IMR-90 (cell line): Measurements from ENCODE around the gene SP3. TPM values are rescaled to one million over a fixed set of nuclear protein-coding genes. Genes with fewer than 3 reads are reported as not detected.
A peak's percentile ranks its signal among the peaks of the same experiment; 100 is the strongest.

Experiments used
- ATAC-seq: fragments of 200-7000 bp; cut with Tn5 transposase; 2 replicates; pipeline ENCODE4 v1.9.1; 2020; ENCODE audit warnings: low read depth, mild to moderate bottlenecking, moderate library complexity
- BruUV-seq: library from RNA; stranded (reverse); fragments of 400-500 nt; replicated peaks from 2 replicates; lab custom pipeline; 2021; lab: Mats Ljungman, UMichigan
- CTCF ChIA-PET: fragments of 300-600 bp; formaldehyde crosslinking; extraction: SDS; loops from one replicate; lab custom pipeline; 2021; ENCODE audit warnings: antibody characterized with exemption; lab: Yijun Ruan, JAX
- POLR2A ChIA-PET: fragments of 300-600 bp; sonication (Branson Sonifier 250); formaldehyde crosslinking; loops from one replicate; lab custom pipeline; 2022; ENCODE audit warnings: antibody characterized with exemption; ENCODE audit not compliant: unreplicated experiment; lab: Charles Lee
- DNase-seq: peaks from one replicate; pipeline ENCODE4 v3.0.0; 2013
- H2AFZ ChIP-seq: replicated peaks from 2 replicates; pipeline ENCODE3; 2013; ENCODE audit warnings: low read length, mild to moderate bottlenecking; ENCODE audit not compliant: poor library complexity
- H2AK5ac ChIP-seq: 2 replicates; pipeline ENCODE4 v1.6.1; 2013; ENCODE audit warnings: low read depth, low read length, inconsistent platforms
- H2AK9ac ChIP-seq: replicated peaks from 2 replicates; pipeline ENCODE3; 2013; ENCODE audit warnings: mild to moderate bottlenecking, low read depth, low read length, moderate library complexity; ENCODE audit not compliant: poor library complexity
- H2BK120ac ChIP-seq: 2 replicates; pipeline ENCODE4 v1.6.1; 2013; ENCODE audit warnings: low read depth, low read length, inconsistent platforms
- H2BK15ac ChIP-seq: 3 replicates; pipeline ENCODE4 v1.6.1; 2013; ENCODE audit warnings: low read depth, low read length, inconsistent platforms
- H2BK20ac ChIP-seq: 2 replicates; pipeline ENCODE4 v1.6.1; 2013; ENCODE audit warnings: low read depth, mild to moderate bottlenecking, inconsistent platforms, low read length, moderate library complexity
- H2BK5ac ChIP-seq: 2 replicates; pipeline ENCODE4 v1.6.1; 2013; ENCODE audit warnings: mild to moderate bottlenecking, low read depth, low read length, inconsistent platforms; ENCODE audit not compliant: poor library complexity, severe bottlenecking
- H3K14ac ChIP-seq: replicated peaks from 2 replicates; pipeline ENCODE4 v1.6.1; 2013; ENCODE audit warnings: low read depth, low read length, inconsistent platforms
- H3K18ac ChIP-seq: 2 replicates; pipeline ENCODE4 v1.6.1; 2013; ENCODE audit warnings: low read depth, low read length, control low read depth
- H3K23ac ChIP-seq: 2 replicates; pipeline ENCODE4 v1.6.1; 2013; ENCODE audit warnings: low read depth, low read length, inconsistent platforms
- H3K27ac ChIP-seq: 2 replicates; pipeline ENCODE4 v1.5.1; 2013; ENCODE audit warnings: mild to moderate bottlenecking, control low read depth, low read length; ENCODE audit not compliant: insufficient read depth
- H3K27me3 ChIP-seq: 2 replicates; pipeline ENCODE4 v1.6.1; 2013; ENCODE audit warnings: low read length; ENCODE audit not compliant: control insufficient read depth, insufficient read depth
- H3K36me3 ChIP-seq: 2 replicates; pipeline ENCODE4 v1.6.1; 2013; ENCODE audit warnings: low read length, mixed read lengths; ENCODE audit not compliant: control insufficient read depth, insufficient read depth
- H3K4ac ChIP-seq: 2 replicates; pipeline ENCODE4 v1.6.1; 2013; ENCODE audit warnings: low read depth, low read length, inconsistent platforms
- H3K4me1 ChIP-seq: 2 replicates; pipeline ENCODE4 v1.6.1; 2013; ENCODE audit warnings: low read length, mixed read lengths; ENCODE audit not compliant: control insufficient read depth, insufficient read depth
- H3K4me2 ChIP-seq: 2 replicates; pipeline ENCODE4 v1.6.1; 2013; ENCODE audit warnings: low read depth, mild to moderate bottlenecking, control low read depth, low read length, moderate library complexity
- H3K4me3 ChIP-seq: 2 replicates; pipeline ENCODE4 v1.5.1; 2013; ENCODE audit warnings: low read depth, mild to moderate bottlenecking, control low read depth, low read length, moderate library complexity; ENCODE audit not compliant: insufficient read depth
- H3K56ac ChIP-seq: 2 replicates; pipeline ENCODE4 v1.6.1; 2013; ENCODE audit warnings: low read length, inconsistent platforms; ENCODE audit not compliant: insufficient read depth; ENCODE audit errors: extremely low read depth
- H3K79me1 ChIP-seq, 2 experiments: 2 replicates each; pipeline ENCODE4 v1.6.1; 2013; ENCODE audit warnings: low read length in 2 of 2, inconsistent platforms in 1 of 2, low read depth in 1 of 2
- H3K9ac ChIP-seq: 2 replicates; pipeline ENCODE4 v1.6.1; 2013; ENCODE audit warnings: low read depth, low read length, control low read depth
- H3K9me1 ChIP-seq: 2 replicates; pipeline ENCODE4 v1.6.1; 2013; ENCODE audit warnings: low read length, inconsistent platforms; ENCODE audit not compliant: insufficient read depth
- H3K9me3 ChIP-seq: 2 replicates; pipeline ENCODE4 v1.6.1; 2013; ENCODE audit warnings: low read length; ENCODE audit not compliant: control insufficient read depth, insufficient read depth
- H4K20me1 ChIP-seq: 2 replicates; pipeline ENCODE4 v1.6.1; 2013; ENCODE audit warnings: low read length, inconsistent platforms; ENCODE audit not compliant: insufficient read depth
- H4K5ac ChIP-seq: 2 replicates; pipeline ENCODE4 v1.6.1; 2013; ENCODE audit warnings: mild to moderate bottlenecking, low read depth, low read length, control low read depth
- H4K8ac ChIP-seq, 2 experiments: 2 replicates each; pipeline ENCODE4 v1.6.1; 2013; ENCODE audit warnings: low read depth in 2 of 2, low read length in 2 of 2, control low read depth in 1 of 2, inconsistent platforms in 1 of 2
- H4K91ac ChIP-seq: 2 replicates; pipeline ENCODE4 v1.6.1; 2013; ENCODE audit warnings: low read depth, low read length, inconsistent platforms; ENCODE audit not compliant: insufficient read depth
- CEBPB ChIP-seq: IDR thresholded peaks from 2 replicates; pipeline ENCODE4 v1.6.1; 2012; ENCODE audit warnings: low read depth, low read length, improper control_type of control experiment
- FOS ChIP-seq: fragments of 150-350 bp; IDR thresholded peaks from 2 replicates; pipeline ENCODE4 v1.6.1; 2016; ENCODE audit warnings: low read depth, low read length
- MAZ ChIP-seq: IDR thresholded peaks from 2 replicates; pipeline ENCODE4 v1.6.1; 2012; ENCODE audit warnings: low read depth, mild to moderate bottlenecking, low read length, improper control_type of control experiment, moderate library complexity, borderline replicate concordance
- RAD21 ChIP-seq: IDR thresholded peaks from 2 replicates; pipeline ENCODE4 v1.6.1; 2012; ENCODE audit warnings: low read length, improper control_type of control experiment
- SMC3 ChIP-seq: fragments of 150-350 bp; IDR thresholded peaks from 2 replicates; pipeline ENCODE4 v1.6.1; 2016; ENCODE audit warnings: low read depth, mild to moderate bottlenecking, antibody characterized with exemption, low read length, moderate library complexity
- WGBS, 2 experiments: methylation state at CpG; one replicate each; pipeline versions ENCODE4 v1.1.5 to v1.1.7; 2013; ENCODE audit warnings: missing lambda C conversion rate in 2 of 2; ENCODE audit not compliant: insufficient read length in 1 of 2; ENCODE audit errors: extremely low coverage in 2 of 2; 5-methylcytosine and 5-hydroxymethylcytosine counted together
- dilution Hi-C: fragments of 300-500 bp; cut with HindIII; formaldehyde crosslinking; loops from one replicate; pipeline ENCODE4 v1.14.3; 2018; ENCODE audit warnings: low sequenced_read_pairs; ENCODE audit not compliant: unreplicated experiment
- in situ Hi-C: fragments of 300-500 bp; cut with MboI; formaldehyde crosslinking; loops from 3 replicates; pipeline ENCODE4 v1.14.3; 2019; ENCODE audit warnings: low sequenced_read_pairs, inconsistent platforms, mixed read lengths
- intact Hi-C: fragments of 100-400 bp; cut with micrococcal nuclease; formaldehyde crosslinking; loops from 2 replicates; pipeline ENCODE4 v1.10.0; 2022
- polyA plus RNA-seq, 3 experiments: library from polyadenylated mRNA; depleted of rRNA; stranded (reverse); fragments of >200 nt; gene quantifications; 2 replicates each; pipeline ENCODE4 v1.2.3, GENCODE V29; 2012; ENCODE audit warnings: low replicate concordance in 1 of 3
- total RNA-seq: library from RNA; depleted of rRNA; stranded (reverse); fragments of >200 nt; gene quantifications from 2 replicates; pipeline ENCODE4 v1.2.3, GENCODE V29; 2012
- TF ChIP-seq, protein P1 (sequence below): conservative IDR thresholded peaks from 2 replicates; pipeline ENCODE4 v1.5.1; 2012; ENCODE audit warnings: mild to moderate bottlenecking, low read depth, low read length, improper control_type of control experiment
- TF ChIP-seq, protein P2 (sequence below): fragments of 150-350 bp; IDR thresholded peaks from 2 replicates; pipeline ENCODE4 v1.6.1; 2016; ENCODE audit warnings: low read depth, mild to moderate bottlenecking, low read length, moderate library complexity, borderline replicate concordance

The SP3 gene
- total and polyA plus RNA-seq, 2 of the 4 experiments (the other 2 are of a cell fraction), result 26.7 to 136 TPM

DNA sequence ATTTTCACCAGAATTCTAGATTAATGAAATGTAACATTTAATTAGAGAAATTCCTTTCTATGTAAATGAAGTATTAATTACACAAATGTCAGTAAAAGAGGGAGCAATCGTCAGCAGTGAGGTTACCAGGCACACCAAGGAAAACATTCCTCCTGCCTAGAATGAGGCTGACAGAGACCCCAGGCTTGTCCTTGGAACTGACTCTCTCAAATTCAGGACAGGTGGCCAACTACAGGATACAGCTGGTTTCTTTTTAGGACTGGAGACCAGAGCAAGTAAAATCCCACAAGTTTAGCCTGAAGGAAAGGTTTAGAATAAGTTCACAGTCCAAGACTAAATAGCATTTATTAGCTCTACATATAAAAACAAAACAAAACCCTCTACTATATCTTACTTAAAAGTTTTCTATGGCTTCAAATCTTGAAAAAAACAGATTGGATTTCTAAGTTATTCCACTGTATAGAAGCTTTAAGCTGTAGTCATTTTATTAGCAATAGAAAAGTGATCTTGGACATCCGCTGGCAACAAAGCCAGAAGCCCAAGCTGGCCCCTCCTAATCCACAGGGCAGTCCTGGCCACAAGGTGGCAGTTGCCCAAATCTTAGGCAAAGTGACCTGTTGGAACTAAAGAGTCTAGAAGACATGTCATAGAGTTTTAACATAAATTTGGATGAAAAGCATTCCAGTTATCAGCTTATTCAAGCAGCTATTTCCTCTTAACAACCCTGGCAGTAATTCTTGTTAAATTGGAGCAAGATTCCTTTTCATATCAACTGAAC is 81.0 kb downstream of the SP3 start:
- H2BK120ac ChIP-seq, result no peak overlapping the region
- no peak overlapping the region for H2AK5ac ChIP-seq
- H3K4me3 ChIP-seq, result no peak overlapping the region
- H3K9ac ChIP-seq, result no peak overlapping the region
- dilution Hi-C loops (no loop called here), intact Hi-C loops (loop anchor here (1.0 to 10.0 kb wide), 4 partner anchors 309 to 479 kb away; no protein-coding TSS in a partner anchor), in situ Hi-C loops (loop anchor here (10.0 kb wide), 1 partner anchor 461 kb away; no protein-coding TSS in a partner anchor)
- H3K4ac ChIP-seq, result no peak overlapping the region
- H3K14ac ChIP-seq, result no peak overlapping the region
- H3K27me3 ChIP-seq, result peaks cover 12% of the 10 kb centered on the region
- no peak overlapping the region for H2AK9ac ChIP-seq
- H4K20me1 ChIP-seq, result no peaks in the 10 kb centered on the region
- H2BK20ac ChIP-seq, result no peak overlapping the region; the same call in 1 of the 2 replicates
- no peak overlapping the region for H3K27ac ChIP-seq
- POLR2A ChIA-PET, result no interaction called here
- peak; percentile 59; the same call in 1 of the 2 replicates for ATAC-seq
- H3K4me2 ChIP-seq, result no peak overlapping the region
- H2AFZ ChIP-seq, result no peak overlapping the region
- H4K5ac ChIP-seq, result no peak overlapping the region
- no peak overlapping the region for H4K8ac ChIP-seq
- H3K79me1 ChIP-seq, result no peaks in the 10 kb centered on the region
- H2BK5ac ChIP-seq, result no peak overlapping the region
- H3K9me1 ChIP-seq, result no peaks in the 10 kb centered on the region
- H2BK15ac ChIP-seq, result no peak overlapping the region
- no peaks in the 10 kb centered on the region for H3K4me1 ChIP-seq
- CTCF ChIA-PET, result interaction anchor here (0.7 to 1.4 kb wide), 5 partner anchors 10 to 456 kb away, joined by 3 to 9 read pairs (median 5); no protein-coding TSS in a partner anchor
- WGBS, 2 experiments, result no CpG with 5 or more reads among the region's 2 CpGs
- no TSS peak for BruUV-seq
- H3K23ac ChIP-seq, result no peak overlapping the region
- peaks cover 1% of the 10 kb centered on the region for H3K9me3 ChIP-seq
- H4K91ac ChIP-seq, result no peak overlapping the region
- H3K36me3 ChIP-seq, result no peaks in the 10 kb centered on the region
- peak; percentile 32 for DNase-seq
- TF ChIP-seq FOS, result no peak
- TF ChIP-seq MAZ, result no peak
- TF ChIP-seq, protein P1, sequence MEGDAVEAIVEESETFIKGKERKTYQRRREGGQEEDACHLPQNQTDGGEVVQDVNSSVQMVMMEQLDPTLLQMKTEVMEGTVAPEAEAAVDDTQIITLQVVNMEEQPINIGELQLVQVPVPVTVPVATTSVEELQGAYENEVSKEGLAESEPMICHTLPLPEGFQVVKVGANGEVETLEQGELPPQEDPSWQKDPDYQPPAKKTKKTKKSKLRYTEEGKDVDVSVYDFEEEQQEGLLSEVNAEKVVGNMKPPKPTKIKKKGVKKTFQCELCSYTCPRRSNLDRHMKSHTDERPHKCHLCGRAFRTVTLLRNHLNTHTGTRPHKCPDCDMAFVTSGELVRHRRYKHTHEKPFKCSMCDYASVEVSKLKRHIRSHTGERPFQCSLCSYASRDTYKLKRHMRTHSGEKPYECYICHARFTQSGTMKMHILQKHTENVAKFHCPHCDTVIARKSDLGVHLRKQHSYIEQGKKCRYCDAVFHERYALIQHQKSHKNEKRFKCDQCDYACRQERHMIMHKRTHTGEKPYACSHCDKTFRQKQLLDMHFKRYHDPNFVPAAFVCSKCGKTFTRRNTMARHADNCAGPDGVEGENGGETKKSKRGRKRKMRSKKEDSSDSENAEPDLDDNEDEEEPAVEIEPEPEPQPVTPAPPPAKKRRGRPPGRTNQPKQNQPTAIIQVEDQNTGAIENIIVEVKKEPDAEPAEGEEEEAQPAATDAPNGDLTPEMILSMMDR, result peak; percentile 53
- TF ChIP-seq RAD21, result peak; percentile 54
- TF ChIP-seq, protein P2, sequence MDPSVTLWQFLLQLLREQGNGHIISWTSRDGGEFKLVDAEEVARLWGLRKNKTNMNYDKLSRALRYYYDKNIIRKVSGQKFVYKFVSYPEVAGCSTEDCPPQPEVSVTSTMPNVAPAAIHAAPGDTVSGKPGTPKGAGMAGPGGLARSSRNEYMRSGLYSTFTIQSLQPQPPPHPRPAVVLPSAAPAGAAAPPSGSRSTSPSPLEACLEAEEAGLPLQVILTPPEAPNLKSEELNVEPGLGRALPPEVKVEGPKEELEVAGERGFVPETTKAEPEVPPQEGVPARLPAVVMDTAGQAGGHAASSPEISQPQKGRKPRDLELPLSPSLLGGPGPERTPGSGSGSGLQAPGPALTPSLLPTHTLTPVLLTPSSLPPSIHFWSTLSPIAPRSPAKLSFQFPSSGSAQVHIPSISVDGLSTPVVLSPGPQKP, result no peak
- TF ChIP-seq SMC3, result peak; percentile 72
- TF ChIP-seq CEBPB, result no peak
- H3K56ac ChIP-seq, result no peak overlapping the region
- H3K18ac ChIP-seq, result no peak overlapping the region
